CD4-positive, alpha-beta T cell (primary cell): ENCODE results near the gene OGT. TPM values are rescaled to one million over a fixed set of nuclear protein-coding genes. Genes with fewer than 3 reads are reported as not detected.

Experiments used
- ATAC-seq: fragments of 200-7000 bp; cut with Tn5 transposase; one replicate; pipeline ENCODE4 v1.10.0; 2022; ENCODE audit warnings: mild to moderate bottlenecking; ENCODE audit not compliant: poor library complexity
- CTCF ChIA-PET: fragments of 350-600 bp; sonication (Branson Sonifier 250); formaldehyde crosslinking; loops from one replicate; lab custom pipeline; 2021; ENCODE audit warnings: antibody characterized with exemption, inconsistent platforms; lab: Charles Lee
- POLR2A ChIA-PET: fragments of 350-600 bp; sonication (Branson Sonifier 250); formaldehyde crosslinking; loops from one replicate; lab custom pipeline; 2021; ENCODE audit warnings: antibody characterized with exemption, inconsistent platforms; lab: Charles Lee
- DNase-seq, 14 experiments: peaks; one replicate each; pipeline ENCODE4 v3.0.0-alpha.2; 2013 to 2020; ENCODE audit warnings: mixed read lengths in 2 of 14
- H3K27ac ChIP-seq, 2 donors: one replicate each; pipeline versions ENCODE4 v1.5.1 to v1.7.0; 2013; ENCODE audit warnings: low read length in 2 of 2, low read depth in 1 of 2, mild to moderate bottlenecking in 1 of 2
- H3K27me3 ChIP-seq, 2 experiments: 1 replicate in 1 of 2; 2 replicates in 1 of 2; pipeline versions ENCODE4 v1.6.1 to v1.7.0; 2013; ENCODE audit warnings: low read length in 2 of 2, control low read depth in 1 of 2, mild to moderate bottlenecking in 1 of 2, moderate library complexity in 1 of 2; ENCODE audit not compliant: insufficient read depth in 2 of 2, control insufficient read depth in 1 of 2
- H3K36me3 ChIP-seq: one replicate; pipeline ENCODE4 v1.6.1; 2013; ENCODE audit warnings: low read length, control low read depth; ENCODE audit not compliant: insufficient read depth
- H3K4me1 ChIP-seq: one replicate; pipeline ENCODE4 v1.6.1; 2013; ENCODE audit warnings: low read length, control low read depth; ENCODE audit not compliant: insufficient read depth
- H3K4me3 ChIP-seq: one replicate; pipeline ENCODE4 v1.5.1; 2013; ENCODE audit warnings: mild to moderate bottlenecking, low read length, moderate library complexity
- H3K9me3 ChIP-seq, 2 experiments: 1 replicate in 1 of 2; 2 replicates in 1 of 2; pipeline versions ENCODE4 v1.6.1 to v1.7.0; 2013; ENCODE audit warnings: low read length in 2 of 2, mild to moderate bottlenecking in 2 of 2, control low read depth in 1 of 2, moderate library complexity in 1 of 2; ENCODE audit not compliant: control insufficient read depth in 1 of 2, insufficient read depth in 1 of 2
- H3K27ac Mint-ChIP-seq: one replicate; pipeline ENCODE4 v1.8.0; 2020; ENCODE audit warnings: mixed read lengths
- H3K27me3 Mint-ChIP-seq: one replicate; pipeline ENCODE4 v1.8.0; 2021; ENCODE audit warnings: mixed read lengths
- H3K36me3 Mint-ChIP-seq: one replicate; pipeline ENCODE4 v1.8.0; 2021; ENCODE audit warnings: low read depth, mixed read lengths
- H3K4me1 Mint-ChIP-seq: one replicate; pipeline ENCODE4 v1.8.0; 2021; ENCODE audit warnings: low read depth, mixed read lengths
- H3K4me3 Mint-ChIP-seq: one replicate; pipeline ENCODE4 v1.8.0; 2020; ENCODE audit warnings: mild to moderate bottlenecking, mixed read lengths
- H3K9me3 Mint-ChIP-seq: one replicate; pipeline ENCODE4 v1.8.0; 2020; ENCODE audit warnings: mixed read lengths
- intact Hi-C, 2 experiments: fragments of 100-400 bp; cut with DNase I in 1 of 2; cut with micrococcal nuclease in 1 of 2; formaldehyde crosslinking; loops; one replicate each; pipeline versions ENCODE4 v1.15.1 to v1.9.0; 2023 to 2025; cut with DNase I, micrococcal nuclease
- total RNA-seq, 174 experiments: library from RNA in 2 of 174; stranded (reverse) in 2 of 174; gene quantifications; one replicate each; pipeline ENCODE4 v1.2.3 and lab custom pipeline; 2021 to 2026
- TF ChIP-seq, protein P1 (sequence below): fragments of 200-600 bp; IDR thresholded peaks from one replicate; pipeline ENCODE4 v1.8.0; 2022; ENCODE audit warnings: antibody characterized with exemption, mild to moderate bottlenecking

OGT gene
- total RNA-seq, 2 experiments from 2014 or later = 279 to 295 TPM

- H3K36me3 ChIP-seq = peaks cover 9% of the 10 kb centered on the region
- no peaks in the 10 kb centered on the region for H3K9me3 ChIP-seq
- ChIA-PET CTCF (interaction anchor here (0.9 to 1.6 kb wide), 2 partner anchors 12 to 89 kb away, joined by 3 read pairs; no protein-coding TSS in a partner anchor), POLR2A (interaction anchor here (1.0 to 5.7 kb wide), 15 partner anchors 9 to 743 kb away, joined by 3 to 84 read pairs (median 9); partner anchors contain the start of genes IL2RG, NONO, RPS4X and TAF1)
- Mint-ChIP-seq H3K36me3 (peaks cover 60% of the 10 kb centered on the region), H3K27ac (peak overlapping the region; percentile 98), H3K4me3 (peak overlapping the region; percentile 99), H3K9me3 (no peaks in the 10 kb centered on the region), H3K27me3 (no peaks in the 10 kb centered on the region), H3K4me1 (peaks cover 42% of the 10 kb centered on the region)
- H3K27ac ChIP-seq = peak overlapping the region; percentile 87 to 93
- no peak for ATAC-seq
- peak overlapping the region; percentile 97 for H3K4me3 ChIP-seq
- peaks cover 22% of the 10 kb centered on the region for H3K4me1 ChIP-seq
- intact Hi-C loops = loop anchor here (2.0 to 5.0 kb wide), 4 partner anchors 19 to 421 kb away; partner anchors contain the start of genes IL2RG (in 1 of the 2) and TAF1 (in 1 of the 2)
- TF ChIP-seq, protein P1, sequence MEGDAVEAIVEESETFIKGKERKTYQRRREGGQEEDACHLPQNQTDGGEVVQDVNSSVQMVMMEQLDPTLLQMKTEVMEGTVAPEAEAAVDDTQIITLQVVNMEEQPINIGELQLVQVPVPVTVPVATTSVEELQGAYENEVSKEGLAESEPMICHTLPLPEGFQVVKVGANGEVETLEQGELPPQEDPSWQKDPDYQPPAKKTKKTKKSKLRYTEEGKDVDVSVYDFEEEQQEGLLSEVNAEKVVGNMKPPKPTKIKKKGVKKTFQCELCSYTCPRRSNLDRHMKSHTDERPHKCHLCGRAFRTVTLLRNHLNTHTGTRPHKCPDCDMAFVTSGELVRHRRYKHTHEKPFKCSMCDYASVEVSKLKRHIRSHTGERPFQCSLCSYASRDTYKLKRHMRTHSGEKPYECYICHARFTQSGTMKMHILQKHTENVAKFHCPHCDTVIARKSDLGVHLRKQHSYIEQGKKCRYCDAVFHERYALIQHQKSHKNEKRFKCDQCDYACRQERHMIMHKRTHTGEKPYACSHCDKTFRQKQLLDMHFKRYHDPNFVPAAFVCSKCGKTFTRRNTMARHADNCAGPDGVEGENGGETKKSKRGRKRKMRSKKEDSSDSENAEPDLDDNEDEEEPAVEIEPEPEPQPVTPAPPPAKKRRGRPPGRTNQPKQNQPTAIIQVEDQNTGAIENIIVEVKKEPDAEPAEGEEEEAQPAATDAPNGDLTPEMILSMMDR = no peak
- H3K27me3 ChIP-seq = no peaks in the 10 kb centered on the region
- no peak for DNase-seq
Measured at GRCh38 chrX:71533516-71533850, 579 bp downstream of the OGT start.

DNA sequence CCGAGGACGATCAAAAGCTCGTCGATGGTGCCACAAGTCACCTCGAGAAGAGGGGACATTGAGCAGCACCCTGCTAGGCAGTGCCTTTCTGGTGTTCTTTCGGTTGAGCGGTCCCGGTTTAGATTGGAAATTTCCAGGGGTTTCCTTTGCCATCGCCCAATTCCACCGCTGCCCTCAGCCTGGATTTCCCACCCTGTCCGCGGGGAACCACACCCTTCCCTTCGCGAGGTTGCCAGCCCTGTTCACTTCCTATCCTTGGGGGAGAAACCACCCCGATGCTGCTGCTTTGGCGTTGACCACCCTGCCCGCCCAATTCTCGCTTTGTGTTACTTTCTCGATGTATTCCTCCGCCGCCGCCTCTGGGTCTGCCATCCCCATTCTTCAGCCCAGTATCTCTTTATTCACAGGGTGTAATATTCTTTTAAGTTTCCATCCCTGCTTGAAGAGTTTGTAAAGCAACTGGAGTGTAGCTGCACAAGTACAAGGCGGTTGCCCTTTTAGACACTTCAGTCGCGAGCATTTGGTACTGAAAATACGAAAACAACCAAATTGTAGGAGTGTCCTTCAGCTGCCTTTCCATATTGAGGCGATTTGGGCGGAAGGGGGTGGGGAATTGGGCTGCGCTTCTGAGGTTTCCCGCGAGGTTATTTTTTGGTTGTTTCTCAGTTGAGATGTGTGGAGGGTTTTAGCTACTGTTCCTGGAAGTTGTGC is 1.1 kb downstream of the OGT start:
- Mint-ChIP-seq H3K9me3 (no peaks in the 10 kb centered on the region), H3K27me3 (no peaks in the 10 kb centered on the region), H3K4me1 (peaks cover 46% of the 10 kb centered on the region), H3K27ac (peak overlapping the region; percentile 98), H3K36me3 (peaks cover 65% of the 10 kb centered on the region), H3K4me3 (peak overlapping the region; percentile 99)
- peak overlapping the region; percentile 87 to 93 for H3K27ac ChIP-seq
- DNase-seq = peak; percentile 27 to 79 (median 53)
- ATAC-seq = peak; percentile 24
- no peaks in the 10 kb centered on the region for H3K27me3 ChIP-seq
- CTCF ChIA-PET = interaction anchor here (0.9 to 1.8 kb wide), 3 partner anchors 9 to 11 kb away, joined by 3 to 5 read pairs (median 5); no protein-coding TSS in a partner anchor
- peak overlapping the region; percentile 97 for H3K4me3 ChIP-seq
- H3K36me3 ChIP-seq = peaks cover 14% of the 10 kb centered on the region
- POLR2A ChIA-PET = interaction anchor here (0.7 to 5.7 kb wide), 15 partner anchors 9 to 442 kb away, joined by 3 to 84 read pairs (median 9); partner anchors contain the start of genes IL2RG, NONO, TAF1 and ZMYM3
- intact Hi-C loops = loop anchor here (2.0 to 5.0 kb wide), 4 partner anchors 19 to 422 kb away; partner anchors contain the start of genes IL2RG (in 1 of the 2) and TAF1 (in 1 of the 2)
- TF ChIP-seq, protein P1 = no peak
- no peaks in the 10 kb centered on the region for H3K9me3 ChIP-seq
- peaks cover 22% of the 10 kb centered on the region for H3K4me1 ChIP-seq

DNA sequence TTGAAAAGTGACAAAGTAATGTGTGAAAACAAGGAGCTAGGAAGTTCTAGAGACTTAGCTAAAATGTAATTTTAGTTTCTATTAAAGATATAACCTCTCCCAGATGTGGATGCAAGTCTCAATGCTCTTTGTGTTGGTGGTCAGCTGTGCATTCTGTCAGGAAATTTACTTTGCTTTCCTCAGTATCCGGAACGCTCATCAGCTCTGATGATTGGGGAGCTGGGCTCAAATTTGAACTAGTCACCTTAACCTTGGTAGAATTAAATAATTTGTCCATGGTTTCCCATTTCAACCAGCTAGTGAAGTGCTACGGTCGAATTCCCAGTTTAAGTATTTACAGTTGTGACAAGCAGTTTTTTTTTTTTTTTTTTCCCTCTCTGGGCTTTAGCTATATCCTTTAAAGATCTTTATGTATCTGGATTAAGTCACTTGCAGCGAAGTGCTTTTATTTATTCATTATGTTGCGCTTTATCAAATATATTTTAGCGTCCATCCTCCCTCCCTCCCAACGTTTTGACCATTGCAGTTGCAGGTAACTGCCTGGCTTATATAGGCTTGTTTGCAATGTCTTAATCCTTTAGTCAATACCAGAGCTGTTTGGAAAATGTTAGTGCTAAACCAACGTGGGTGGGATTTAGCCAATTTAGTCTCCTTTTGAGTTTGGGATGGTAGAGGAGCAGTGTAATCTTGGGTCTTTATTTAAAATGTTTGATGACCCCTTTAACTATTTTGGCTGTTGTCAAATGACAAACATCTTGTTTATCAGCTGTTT is 2.1 kb downstream of the OGT start:
- Histone ChIP-seq H3K27ac (peak overlapping the region in 1 of 2 donors; percentile 87), H3K4me1 (peaks cover 28% of the 10 kb centered on the region), H3K36me3 (peaks cover 21% of the 10 kb centered on the region), H3K4me3 (peak overlapping the region; percentile 97), H3K9me3 (no peaks in the 10 kb centered on the region), H3K27me3 (no peaks in the 10 kb centered on the region)
- Mint-ChIP-seq H3K27me3 (no peaks in the 10 kb centered on the region), H3K4me3 (peak overlapping the region; percentile 99), H3K4me1 (peaks cover 55% of the 10 kb centered on the region), H3K27ac (peak overlapping the region; percentile 98), H3K9me3 (no peaks in the 10 kb centered on the region), H3K36me3 (peaks cover 75% of the 10 kb centered on the region)
- DNase-seq (no peak), ATAC-seq (no peak)
- intact Hi-C loops = loop anchor here (5.0 kb wide), 3 partner anchors 43 to 423 kb away; partner anchors contain the start of genes TAF1 (in 2 of the 2) and IL2RG (in 1 of the 2)
- TF ChIP-seq, protein P1 = no peak
- ChIA-PET POLR2A (interaction anchor here (0.6 to 5.7 kb wide), 14 partner anchors 11 to 443 kb away, joined by 3 to 84 read pairs (median 5); partner anchors contain the start of genes IL2RG, TAF1 and ZMYM3), CTCF (interaction anchor here (0.8 to 1.8 kb wide), 3 partner anchors 8 to 10 kb away, joined by 3 to 5 read pairs (median 5); no protein-coding TSS in a partner anchor)
